Cardiac muscle cell (in vitro differentiated cells and primary cell): ENCODE measurements around the gene PDE7B. TPM values are rescaled to one million over a fixed set of nuclear protein-coding genes. Genes with fewer than 3 reads are reported as not detected.

Experiments
- DNase-seq, 2 donors: peaks; one replicate each; pipeline versions ENCODE4 v3.0.0 to v3.0.0-alpha.2; 2010 to 2017; ENCODE audit warnings: low read depth in 1 of 2, low spot score in 1 of 2
- H3K27ac ChIP-seq: fragments of 200-600 bp; sonication (generic); 2 replicates; pipeline ENCODE4 v1.5.1; 2016
- H3K27me3 ChIP-seq: fragments of 200-600 bp; sonication (generic); 2 replicates; pipeline ENCODE4 v1.6.0; 2016; ENCODE audit warnings: control low read depth
- H3K36me3 ChIP-seq: fragments of 200-600 bp; sonication (generic); 2 replicates; pipeline ENCODE4 v1.5.1; 2016; ENCODE audit warnings: control low read depth
- H3K4me1 ChIP-seq: fragments of 200-600 bp; sonication (generic); 2 replicates; pipeline ENCODE4 v1.8.1; 2017; ENCODE audit warnings: low read depth, mild to moderate bottlenecking, mixed run types
- H3K4me3 ChIP-seq: fragments of 200-600 bp; sonication (generic); 2 replicates; pipeline ENCODE4 v1.5.1; 2016; ENCODE audit warnings: mild to moderate bottlenecking
- H3K9me3 ChIP-seq: fragments of 200-600 bp; sonication (generic); 2 replicates; pipeline ENCODE4 v1.5.1; 2017; ENCODE audit warnings: low read depth, mild to moderate bottlenecking, control low read depth
- polyA plus RNA-seq: library from polyadenylated mRNA; unstranded; fragments of >200 nt; fragmentation: Nextera tagmentation; extraction: Ambion mirVana; gene quantifications from 2 replicates; pipeline ENCODE4 v1.2.1, GENCODE V29; 2016
- total RNA-seq: library from RNA; depleted of rRNA; stranded (reverse); fragments of >200 nt; gene quantifications from 2 replicates; pipeline ENCODE4 v1.2.3, GENCODE V29; 2016
- TF ChIP-seq, protein P1 (sequence below): IDR thresholded peaks from 2 replicates; pipeline ENCODE4 v1.5.1; 2012; ENCODE audit warnings: low read depth, mild to moderate bottlenecking, low read length

PDE7B gene
- total and polyA plus RNA-seq, 2 experiments from 2014 or later, result 0.04 to 0.60 TPM

DNA sequence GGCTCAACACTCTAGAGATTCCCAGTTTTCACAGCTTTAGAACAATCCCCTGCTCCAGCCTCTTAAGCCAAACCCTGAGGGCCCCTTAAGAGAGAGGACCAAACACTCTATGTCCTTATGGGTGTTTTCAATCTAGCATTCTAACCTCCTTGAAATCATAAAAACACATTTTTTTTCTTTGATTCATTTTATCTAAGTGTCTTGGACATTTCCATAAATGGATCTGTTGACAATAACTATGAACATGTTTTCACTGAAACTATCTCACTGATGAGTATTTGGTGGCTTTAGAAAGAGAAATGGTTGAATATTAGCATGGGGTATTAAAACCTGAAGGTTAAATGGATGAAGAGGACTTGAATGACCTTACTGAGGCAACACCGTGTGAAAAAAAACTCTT is 27.6 kb upstream of the PDE7B start:
- H3K36me3 ChIP-seq, result no peaks in the 10 kb centered on the region
- no peak overlapping the region for H3K4me3 ChIP-seq
- no peaks in the 10 kb centered on the region for H3K9me3 ChIP-seq
- DNase-seq, result no peak
- H3K27ac ChIP-seq, result no peak overlapping the region
- no peaks in the 10 kb centered on the region for H3K27me3 ChIP-seq
- no peaks in the 10 kb centered on the region for H3K4me1 ChIP-seq
- TF ChIP-seq, protein P1, sequence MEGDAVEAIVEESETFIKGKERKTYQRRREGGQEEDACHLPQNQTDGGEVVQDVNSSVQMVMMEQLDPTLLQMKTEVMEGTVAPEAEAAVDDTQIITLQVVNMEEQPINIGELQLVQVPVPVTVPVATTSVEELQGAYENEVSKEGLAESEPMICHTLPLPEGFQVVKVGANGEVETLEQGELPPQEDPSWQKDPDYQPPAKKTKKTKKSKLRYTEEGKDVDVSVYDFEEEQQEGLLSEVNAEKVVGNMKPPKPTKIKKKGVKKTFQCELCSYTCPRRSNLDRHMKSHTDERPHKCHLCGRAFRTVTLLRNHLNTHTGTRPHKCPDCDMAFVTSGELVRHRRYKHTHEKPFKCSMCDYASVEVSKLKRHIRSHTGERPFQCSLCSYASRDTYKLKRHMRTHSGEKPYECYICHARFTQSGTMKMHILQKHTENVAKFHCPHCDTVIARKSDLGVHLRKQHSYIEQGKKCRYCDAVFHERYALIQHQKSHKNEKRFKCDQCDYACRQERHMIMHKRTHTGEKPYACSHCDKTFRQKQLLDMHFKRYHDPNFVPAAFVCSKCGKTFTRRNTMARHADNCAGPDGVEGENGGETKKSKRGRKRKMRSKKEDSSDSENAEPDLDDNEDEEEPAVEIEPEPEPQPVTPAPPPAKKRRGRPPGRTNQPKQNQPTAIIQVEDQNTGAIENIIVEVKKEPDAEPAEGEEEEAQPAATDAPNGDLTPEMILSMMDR, result no peak

DNA sequence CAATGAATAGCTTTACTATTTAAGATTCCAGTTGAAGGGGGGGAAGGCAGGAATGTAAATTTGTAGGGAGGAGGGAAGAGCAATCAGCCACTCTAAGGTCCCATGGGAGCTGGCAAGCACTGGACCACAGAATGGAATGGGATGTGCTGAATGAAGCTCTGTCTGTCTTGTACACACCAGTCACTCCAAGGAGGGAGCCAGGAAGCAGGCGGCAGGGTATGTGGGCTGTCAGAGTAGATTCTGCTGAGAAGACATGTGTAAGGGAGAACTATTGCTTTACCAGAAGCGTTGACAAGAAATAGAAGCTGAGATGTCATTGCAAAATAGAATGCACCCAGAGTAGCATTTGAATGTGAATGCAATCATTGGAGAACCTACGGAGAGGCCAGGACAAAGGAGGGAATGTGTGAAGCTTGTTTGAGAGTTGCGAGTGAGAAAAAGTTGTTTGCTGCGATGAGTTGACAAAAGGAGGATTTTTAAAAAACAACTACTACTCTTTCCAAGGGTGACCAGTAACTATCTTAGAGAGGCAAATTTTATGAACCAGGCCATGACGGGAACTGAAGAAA is 25.2 kb upstream of the PDE7B start:
- H3K4me1 ChIP-seq, result no peaks in the 10 kb centered on the region
- no peak overlapping the region for H3K4me3 ChIP-seq
- no peaks in the 10 kb centered on the region for H3K36me3 ChIP-seq
- TF ChIP-seq, protein P1, result no peak
- H3K9me3 ChIP-seq, result no peaks in the 10 kb centered on the region
- DNase-seq, result no peak
- no peak overlapping the region for H3K27ac ChIP-seq
- H3K27me3 ChIP-seq, result no peaks in the 10 kb centered on the region

DNA sequence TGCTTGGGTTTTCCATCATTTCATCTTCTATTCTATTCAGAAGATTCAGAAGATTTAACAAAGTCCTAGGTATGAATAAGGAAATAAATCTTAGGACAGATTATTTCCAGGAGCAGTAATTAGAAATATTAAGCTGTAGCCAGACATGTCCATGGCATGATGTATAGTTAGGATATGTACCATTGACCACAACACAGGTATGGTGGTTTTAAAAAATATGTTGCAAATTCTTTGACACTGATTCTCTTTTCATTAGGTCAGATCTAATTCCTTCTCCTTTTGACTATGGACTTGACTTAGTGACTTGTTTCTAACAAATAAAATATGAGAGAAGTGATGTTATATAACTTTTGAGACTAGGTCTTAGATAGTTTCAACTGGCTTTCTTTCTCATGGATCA is 23.5 kb upstream of the PDE7B start:
- no peaks in the 10 kb centered on the region for H3K27me3 ChIP-seq
- no peak overlapping the region for H3K27ac ChIP-seq
- no peaks in the 10 kb centered on the region for H3K36me3 ChIP-seq
- H3K9me3 ChIP-seq, result no peaks in the 10 kb centered on the region
- no peak overlapping the region for H3K4me3 ChIP-seq
- no peaks in the 10 kb centered on the region for H3K4me1 ChIP-seq
- no peak for DNase-seq
- TF ChIP-seq, protein P1, result no peak

DNA sequence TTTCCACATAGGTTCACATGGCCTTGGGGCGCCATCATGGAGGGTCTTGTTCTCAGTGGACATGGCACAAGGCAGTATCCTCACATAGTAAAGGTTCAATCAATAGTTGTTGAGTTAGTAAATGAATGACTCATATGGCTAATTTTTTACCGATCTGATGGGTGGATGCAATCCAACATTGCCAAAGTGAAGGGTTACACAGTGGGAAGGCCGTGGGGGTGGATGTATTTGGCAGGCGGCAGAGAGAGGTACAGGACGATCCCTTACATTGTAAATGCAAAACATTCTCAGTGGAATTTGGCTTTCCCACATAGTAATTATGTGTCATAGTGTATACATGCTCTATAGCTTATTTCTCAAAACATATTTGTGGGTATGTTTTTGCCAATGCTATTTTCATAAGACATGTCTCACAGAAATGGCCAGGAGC is 21.0 kb upstream of the PDE7B start:
- Histone ChIP-seq H3K36me3 (no peaks in the 10 kb centered on the region), H3K27me3 (no peaks in the 10 kb centered on the region), H3K9me3 (no peaks in the 10 kb centered on the region), H3K27ac (no peak overlapping the region), H3K4me1 (no peaks in the 10 kb centered on the region), H3K4me3 (no peak overlapping the region)
- peak in 1 of 2 donors; percentile 38 for DNase-seq
- TF ChIP-seq, protein P1, result no peak

DNA sequence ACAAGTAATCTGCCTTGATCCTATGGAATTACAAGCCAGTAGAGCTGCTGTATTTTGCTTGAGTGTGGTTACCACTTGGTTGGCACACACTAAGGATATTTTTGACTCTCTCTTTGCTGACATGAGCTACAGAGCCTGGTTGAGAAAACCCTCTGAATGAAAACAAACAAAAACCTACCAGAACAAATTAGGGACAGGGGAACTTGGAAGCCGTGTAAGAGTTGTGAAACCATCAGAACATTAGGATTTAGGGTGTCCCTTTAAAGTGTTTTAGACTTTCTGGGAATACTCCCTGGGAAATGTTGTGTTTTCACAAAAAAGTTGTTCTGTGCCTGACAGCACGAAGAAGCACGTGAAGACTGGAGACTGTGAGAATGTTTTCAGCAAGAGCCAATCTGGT is 20.5 kb upstream of the PDE7B start:
- TF ChIP-seq, protein P1, result no peak

DNA sequence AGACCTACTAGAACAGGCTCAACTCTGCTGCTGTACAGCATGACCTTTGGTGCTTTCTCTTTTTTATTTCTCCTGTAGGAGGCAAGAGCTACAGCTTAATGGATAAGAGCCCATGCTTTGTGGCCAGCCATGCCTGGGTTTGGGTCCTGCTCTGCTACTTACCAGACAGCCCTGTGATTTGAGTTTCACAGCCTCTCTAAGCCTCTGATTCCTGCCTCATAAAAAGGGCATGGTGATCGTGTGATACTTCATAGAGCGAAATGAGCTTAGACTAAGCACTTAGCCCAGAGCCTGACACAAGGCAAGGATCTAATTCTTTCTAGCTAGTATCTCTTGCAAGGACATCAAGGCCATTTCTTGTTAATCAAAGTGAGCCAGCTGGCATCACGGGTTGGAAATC is 19.3 kb upstream of the PDE7B start:
- TF ChIP-seq, protein P1, result no peak
- H3K36me3 ChIP-seq, result no peaks in the 10 kb centered on the region
- DNase-seq, result no peak
- no peaks in the 10 kb centered on the region for H3K27me3 ChIP-seq
- no peak overlapping the region for H3K27ac ChIP-seq
- no peak overlapping the region for H3K4me3 ChIP-seq
- no peaks in the 10 kb centered on the region for H3K4me1 ChIP-seq
- no peaks in the 10 kb centered on the region for H3K9me3 ChIP-seq

More for the DNA sequence above, 20.5 kb upstream of the PDE7B start:
- Histone ChIP-seq H3K4me3 (no peak overlapping the region), H3K27me3 (no peaks in the 10 kb centered on the region), H3K4me1 (no peaks in the 10 kb centered on the region), H3K36me3 (no peaks in the 10 kb centered on the region), H3K9me3 (no peaks in the 10 kb centered on the region), H3K27ac (no peak overlapping the region)
- DNase-seq, result no peak
